DMS153 (cell line): ENCODE results near the gene PAMR1.

ENCODE experiments used
- DNase-seq: peaks from one replicate; lab custom pipeline; 2025; lab: John Stamatoyannopoulos, UW

Gene PAMR1

DNA sequence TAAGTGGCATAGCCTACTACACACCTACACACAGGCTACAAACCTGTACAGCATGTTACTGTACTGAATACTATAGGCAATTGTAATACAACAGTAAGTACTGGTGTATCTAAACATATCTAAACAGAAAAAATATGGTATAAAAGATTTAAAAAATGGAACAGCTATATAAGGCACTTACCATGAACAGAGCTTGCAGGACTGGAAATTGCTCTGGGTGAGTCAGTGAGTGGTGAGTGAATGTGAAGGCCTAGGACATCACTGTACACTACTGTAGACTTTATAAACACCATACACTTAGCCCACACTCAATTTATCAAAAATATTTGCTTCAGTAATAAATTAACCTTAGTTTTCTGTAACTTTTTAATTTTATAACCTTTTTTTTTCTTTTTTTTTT is 24.7 kb downstream of the PAMR1 start:
- no peak for DNase-seq

DNA sequence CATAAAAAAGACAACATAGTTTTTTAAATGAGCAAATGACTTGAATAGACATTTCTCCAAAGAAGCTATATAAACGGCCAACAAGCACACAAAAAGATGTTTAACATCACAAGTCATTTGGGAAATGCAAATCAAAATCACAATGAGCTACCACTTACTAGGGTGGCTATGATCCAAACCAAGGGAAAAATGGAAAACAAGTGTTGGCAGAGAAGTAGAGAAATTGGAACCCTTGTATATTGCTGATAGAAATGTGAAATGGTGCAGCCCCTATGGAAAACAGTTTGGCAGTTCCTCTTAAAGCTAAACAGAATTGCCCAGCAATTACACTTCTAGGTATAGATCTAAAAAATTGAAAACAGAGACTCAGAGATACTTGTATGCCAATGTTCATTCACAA is 29.0 kb downstream of the PAMR1 start:
- DNase-seq = no peak

DNA sequence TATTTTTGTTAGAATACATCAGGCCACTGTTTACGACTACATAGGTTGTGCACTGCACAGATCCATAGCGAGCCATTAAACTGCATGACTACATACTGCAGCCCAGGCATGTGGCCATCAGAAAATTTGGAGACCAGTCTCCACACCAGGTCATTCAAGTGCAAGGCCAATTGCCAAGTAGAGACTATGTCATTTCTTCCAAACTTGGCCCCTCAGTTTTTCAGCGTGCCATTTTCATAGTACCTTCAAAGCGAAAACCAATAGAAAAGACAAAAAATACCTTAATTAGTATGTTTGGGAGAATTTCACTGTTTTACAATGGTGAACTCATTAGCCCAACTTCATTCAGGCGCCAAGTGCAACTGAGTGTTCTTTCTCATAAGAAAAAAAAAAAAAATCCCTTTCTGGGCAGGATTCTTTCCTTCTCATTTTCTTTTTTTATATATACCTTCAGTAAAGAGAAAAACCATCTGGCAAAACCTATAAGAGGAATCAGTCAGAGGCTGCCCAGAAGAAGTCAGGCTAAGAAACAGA is 30.4 kb downstream of the PAMR1 start:
- no peak for DNase-seq

DNA sequence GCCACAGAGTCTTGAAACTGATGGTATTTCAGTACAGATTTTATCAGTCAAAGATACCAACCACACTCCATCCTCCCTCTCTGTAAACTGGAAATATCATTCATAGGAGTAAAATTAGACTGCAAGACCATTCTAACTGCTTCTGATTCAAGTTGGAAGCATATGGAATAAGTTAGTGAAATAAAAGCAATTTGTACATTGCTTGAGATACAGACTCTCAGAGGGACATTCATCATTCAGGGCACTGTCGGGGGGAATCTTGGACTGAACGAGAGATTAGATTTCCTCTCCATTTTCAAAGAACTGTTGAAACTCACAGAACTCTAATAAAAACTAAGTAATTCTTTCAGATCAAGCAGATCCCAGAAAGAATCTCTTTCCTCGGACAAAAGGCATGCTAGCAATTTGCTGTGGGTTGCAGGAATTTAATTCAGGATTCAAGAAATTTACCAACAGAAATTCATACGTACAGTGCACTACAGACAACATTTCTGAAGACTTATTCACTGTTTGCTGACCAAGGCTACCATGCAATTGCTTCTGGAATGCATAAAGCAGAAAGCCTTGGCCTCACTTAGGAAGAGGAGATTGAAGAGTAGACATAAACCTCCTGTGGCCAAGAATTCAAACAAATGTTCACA is 34.1 kb downstream of the PAMR1 start:
- DNase-seq = no peak

DNA sequence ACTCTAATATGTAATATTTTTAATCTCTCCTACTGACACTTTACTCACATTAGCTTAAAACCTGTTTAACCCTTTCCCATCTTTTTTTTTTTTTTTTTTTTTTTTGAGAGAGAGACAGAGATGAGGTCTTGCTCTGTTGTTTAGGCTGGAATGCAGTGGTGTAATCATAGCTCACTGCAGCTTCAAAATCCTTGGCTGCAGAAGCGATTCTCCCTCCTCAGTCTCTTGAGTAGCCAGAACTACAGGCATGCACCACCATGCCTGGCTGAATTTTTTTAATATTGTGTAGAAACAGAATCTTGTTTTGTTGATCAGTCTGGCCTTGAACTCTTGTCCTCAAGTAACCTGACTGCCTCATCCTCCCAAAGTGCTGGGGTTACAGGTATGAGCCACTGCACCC is 37.3 kb downstream of the PAMR1 start:
- no peak for DNase-seq

DNA sequence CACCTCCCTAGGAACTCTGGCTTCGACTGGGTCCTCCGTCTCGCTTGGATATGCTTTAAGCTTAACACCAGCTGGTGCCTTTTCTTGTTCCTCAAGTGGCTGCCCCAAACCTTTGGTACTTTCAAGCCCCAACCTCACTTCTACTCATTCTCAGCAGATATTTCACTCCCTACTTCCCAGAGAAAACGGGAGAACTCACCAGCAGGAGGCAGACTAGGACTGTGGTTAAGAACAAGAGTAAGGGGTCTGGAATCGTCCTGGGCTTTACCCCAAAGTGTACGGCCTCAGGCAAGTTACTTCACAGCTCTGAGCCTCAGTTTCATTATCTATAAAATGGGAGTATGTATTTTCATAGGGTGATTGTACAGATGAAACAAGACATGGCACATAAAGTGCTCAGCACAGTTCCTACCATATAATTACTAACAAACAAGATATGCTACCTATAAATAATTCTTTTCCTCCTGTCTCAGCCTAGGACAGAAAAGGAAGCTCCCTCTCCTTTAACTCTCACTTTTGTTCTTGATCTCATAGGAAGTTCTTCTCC is 37.8 kb downstream of the PAMR1 start:
- DNase-seq = no peak

DNA sequence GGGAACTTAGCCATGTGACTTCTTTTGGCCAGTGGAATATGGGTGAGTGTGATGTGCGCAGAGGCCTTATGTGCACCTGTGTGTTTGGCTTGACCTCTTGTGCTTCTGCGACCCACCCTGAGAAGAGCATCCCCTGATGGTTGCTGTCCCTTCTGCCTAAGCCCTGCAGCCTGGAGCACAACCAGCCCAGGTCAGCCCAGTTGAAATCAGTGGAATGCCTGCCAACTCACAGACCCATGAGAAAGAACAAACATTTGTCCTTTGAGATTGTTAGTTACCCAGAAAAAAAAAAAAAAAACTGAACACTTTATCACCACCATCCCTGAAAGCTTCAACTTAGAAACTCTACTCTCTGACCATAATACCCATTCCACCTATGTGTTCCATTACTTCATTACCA is 38.5 kb downstream of the PAMR1 start:
- no peak for DNase-seq

DNA sequence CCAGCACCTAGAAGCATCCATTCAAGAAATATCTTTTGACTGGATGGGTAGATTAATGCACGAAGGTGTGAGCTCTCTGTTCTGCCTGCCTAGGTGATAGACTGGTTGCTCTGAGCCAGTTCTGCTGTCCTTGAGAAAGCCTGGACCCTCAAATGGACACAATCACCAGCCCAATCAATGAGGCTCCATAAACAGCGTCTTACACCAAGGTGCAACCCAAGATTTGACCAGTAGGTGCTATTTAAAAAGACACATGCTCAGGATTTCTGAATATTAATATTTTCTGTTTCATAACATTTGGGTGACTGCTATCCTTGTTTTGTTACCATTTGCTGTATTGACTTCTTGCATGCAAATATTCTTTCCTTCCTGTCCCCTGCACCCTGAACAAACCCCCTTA is 39.0 kb downstream of the PAMR1 start:
- no peak for DNase-seq

DNA sequence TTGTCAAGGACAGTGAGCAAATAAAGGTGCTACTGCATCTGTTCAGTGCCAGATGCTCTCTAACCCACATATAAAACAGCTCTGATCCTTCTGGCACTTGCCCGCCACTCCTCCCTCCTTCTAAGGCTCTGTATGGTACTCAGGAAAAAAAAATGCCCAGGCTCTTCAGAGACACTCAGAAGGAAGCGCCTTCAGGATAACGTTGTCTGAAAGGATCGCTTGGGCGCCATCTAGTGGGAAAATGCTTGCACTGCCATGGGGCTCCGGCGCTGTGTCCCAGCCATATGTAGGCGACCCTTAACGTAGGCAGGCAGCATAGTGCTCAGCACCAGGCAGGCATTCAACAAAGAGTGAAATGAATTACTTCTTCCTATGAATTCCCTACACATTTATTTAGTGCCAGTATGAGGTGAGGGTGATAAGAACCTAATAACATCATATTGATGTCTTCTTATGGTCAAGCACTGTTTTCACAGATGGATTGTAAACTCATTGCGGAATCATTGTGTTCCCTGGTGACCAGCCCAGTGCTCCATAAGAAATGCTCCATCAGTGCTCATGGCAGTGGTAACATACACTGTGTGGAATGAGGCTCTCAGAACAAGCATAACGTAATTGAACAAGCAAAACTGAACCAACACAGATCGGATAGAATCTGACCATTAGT is 39.6 kb downstream of the PAMR1 start:
- DNase-seq = peak; percentile 67

DNA sequence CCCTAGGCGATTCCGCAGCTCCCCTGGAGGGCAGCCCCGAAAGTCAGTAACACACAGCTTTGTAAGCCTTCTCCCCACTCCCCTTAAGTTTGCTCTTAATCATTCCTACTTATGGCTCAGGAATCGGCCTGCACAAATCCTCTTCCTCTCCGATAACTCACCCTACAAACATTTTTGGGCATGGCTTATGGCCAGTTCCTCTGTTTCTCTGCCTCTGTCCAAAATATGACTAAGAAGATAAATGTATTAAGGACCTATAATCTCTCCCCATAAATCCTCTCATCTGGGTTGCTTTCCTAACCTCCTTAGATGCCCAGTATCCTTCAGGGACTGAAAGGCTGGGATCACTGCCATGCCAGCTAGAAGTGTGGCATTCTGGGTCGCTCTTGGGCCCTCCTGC is 41.0 kb downstream of the PAMR1 start:
- no peak for DNase-seq

DNA sequence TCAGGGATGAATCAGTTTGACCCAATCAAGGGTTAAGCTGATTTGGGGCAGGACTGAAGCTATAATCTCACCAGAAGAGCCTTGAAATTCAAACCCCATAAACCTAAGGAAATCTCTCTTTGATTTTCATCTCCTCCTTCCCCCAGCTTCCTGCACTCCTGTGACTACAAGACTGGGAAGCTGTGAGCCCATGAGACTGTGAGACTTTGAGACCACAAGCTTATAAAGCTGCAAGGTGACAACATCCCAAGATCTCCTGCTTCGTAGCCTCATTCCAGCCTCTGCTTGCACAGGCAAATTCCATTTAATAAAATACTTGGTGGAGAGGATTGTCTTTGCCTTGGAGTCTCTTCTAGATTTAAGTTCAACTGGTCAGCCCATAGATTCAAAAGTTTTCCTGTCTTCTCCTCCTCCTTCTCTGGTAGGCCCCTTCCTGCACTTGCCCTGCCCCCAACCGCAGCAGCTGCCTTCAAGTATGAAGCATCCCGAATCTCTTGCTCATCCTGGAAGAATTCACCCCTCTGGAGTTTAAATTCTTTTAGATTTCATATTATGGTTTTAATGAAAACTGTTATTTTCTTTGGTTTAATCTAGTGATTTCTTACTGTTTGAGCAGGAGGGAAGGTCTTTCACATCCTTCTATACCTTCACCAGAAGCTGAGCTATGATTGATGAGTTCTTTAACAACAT is 42.1 kb downstream of the PAMR1 start:
- DNase-seq = no peak

DNA sequence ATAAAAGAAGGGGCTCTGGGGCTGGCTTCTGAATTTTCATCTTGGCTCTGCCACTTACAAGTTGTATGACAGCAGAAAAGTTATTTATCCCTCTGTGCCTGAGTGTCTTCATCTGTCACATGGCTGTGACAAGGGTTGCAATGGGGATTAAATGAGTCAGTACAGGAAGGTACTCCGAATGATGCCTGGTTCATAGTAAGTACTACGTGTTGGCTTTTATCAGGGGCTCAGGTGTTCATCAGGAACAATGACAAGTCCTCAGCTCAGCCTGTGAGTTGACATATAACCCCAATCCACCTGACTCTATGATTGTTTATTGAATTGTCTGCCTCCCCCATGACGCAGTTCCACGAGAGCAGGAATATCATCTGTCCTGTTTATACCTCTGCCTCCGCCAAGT is 45.7 kb downstream of the PAMR1 start:
- no peak for DNase-seq

DNA sequence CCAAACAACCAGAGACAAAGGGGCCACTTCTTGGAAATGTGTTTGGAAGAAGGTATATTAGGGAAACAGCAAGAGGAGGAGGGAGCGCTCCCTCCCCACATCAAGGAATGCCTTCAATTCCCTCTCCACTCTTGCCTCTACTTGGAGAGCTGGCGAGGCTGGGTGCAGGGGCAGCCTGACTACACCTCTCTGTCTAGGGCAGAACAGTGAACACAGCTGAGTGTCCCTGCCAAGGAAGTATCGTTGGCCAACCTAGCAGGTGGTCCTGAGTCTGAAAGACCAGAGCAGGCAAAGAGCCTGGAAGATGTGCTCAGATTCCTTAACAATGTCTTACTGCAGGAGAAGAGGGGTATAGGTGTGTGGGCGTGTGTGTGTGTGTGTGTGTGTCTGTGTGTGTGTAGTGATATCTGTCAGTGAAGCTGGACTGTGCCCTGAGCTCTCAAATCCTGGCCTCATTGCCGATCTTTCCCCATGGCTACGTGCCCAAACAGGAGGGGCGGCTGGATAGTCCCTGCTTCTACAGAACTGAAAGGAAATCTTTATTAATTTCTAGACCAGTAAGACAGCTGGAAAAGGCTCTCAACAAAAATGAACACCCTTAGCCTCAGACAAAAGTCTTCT is 46.8 kb downstream of the PAMR1 start:
- DNase-seq = no peak

DNA sequence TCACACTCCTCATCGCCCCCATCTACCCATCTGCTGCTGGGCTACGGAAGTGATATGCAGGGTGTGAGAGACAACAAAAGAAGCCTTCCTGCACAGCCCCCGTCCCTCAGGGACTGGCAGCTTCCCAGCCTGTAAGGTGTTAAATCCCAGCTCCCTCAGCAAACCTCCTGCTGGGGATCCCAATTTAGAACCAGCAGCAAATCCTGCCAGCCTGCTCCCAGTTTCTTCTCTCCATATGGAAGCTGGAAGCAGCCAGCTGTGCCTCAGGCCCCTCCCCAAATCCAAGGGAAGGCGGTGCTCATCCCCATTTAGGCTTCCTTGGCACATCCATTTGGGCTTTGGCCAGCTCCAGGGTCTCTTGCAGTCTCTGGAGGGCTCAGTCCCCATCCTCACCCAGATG is 47.5 kb downstream of the PAMR1 start:
- no peak for DNase-seq

DNA sequence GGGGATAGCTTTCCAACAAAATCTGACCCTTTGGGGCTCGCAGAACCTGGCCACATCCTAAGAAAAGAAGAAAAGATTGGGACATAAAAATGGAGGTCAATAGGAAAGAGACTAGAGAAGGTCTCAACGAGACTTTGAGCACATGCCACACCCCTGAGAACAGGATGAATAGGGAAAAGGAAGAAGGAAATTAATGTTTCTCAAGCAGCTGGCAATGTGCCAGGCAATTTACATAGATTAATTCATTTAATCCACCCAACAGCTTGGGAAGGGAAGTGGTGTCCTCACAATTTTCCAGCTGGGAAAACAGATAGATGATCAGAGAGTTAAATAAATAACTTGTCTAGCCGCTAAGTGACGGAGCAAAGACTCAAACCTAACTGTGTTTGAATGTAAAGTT is 50.7 kb downstream of the PAMR1 start:
- no peak for DNase-seq

DNA sequence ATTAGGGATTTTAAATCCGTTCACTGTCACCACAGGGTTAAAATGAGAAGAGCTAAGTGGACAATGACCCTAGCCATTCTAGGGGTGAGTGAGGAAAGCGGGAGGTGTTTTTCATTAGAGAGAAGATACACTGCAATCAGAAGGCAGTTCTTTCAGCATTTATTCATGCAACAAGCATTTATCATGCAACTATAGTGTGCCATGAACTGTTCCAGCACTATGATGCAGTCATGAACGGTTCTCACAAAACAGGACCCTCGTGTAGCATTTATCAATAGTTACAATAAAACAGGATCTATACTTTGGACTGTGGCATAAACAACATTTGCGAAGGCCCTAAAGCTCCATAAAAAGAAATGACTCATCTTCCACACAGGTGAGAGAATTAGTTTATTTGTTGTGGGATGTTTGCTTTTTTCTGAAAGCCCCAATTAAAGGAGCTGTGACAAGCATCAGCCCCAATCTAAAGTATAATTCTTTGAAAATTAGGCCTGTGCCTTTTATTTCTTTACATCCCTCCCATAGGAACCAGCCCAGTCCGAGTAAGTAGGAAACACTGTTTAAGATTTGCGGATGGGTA is 51.5 kb downstream of the PAMR1 start:
- no peak for DNase-seq

DNA sequence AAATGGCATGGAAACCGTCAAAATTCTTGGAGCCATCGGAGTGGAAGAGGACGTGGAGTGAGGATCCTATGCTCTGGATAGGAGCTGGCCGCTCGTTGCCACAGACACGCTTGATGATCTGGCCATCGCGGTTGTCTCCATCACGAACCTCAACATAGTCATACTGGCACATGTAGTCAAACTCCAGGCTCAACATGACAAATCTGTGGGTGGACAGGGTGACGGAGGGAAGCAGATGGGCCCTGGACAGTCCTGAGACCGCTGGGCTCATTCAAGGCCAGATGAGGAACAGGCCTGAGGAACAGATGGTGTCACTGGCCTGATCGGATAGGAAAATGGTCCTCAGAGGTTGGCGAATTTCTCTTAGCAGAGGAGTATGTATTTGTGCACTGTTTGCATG is 54.8 kb downstream of the PAMR1 start:
- no peak for DNase-seq

DNA sequence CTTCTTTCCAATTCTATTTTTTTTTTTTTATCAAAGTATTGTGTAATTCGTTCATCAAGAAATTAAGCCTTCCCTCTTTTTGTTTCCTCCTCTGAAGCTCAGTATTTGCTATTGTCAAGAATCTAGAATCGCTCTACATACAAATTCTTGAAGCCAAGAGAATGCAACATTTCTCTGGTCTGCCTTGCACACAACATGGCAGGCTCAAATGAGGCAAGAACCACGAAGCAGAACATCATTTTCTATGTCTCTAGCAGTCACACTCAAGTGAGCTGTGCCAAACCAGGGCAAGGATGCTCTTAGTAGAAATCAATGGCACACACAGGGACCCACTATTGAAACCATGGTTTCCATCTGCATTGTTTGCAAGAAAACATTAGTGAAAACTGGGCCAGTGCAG is 59.4 kb downstream of the PAMR1 start:
- no peak for DNase-seq

DNA sequence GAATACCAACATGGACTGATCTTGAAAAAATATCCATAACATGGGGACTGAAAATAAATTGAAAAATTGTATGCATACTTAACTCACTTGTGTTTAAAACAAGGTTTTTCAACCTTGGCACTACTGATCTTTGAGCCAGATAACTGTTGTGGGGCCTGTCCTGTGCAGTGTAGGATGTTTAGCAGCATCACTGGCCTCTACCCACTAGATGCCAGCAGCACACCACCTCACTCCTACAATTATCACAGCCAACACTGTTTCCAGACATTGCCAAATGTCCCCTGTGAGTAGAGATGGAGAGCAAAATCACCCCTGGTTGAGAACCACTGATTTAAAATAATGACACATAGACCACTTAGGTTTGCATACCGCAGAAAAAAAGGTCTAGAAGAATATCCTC is 61.1 kb downstream of the PAMR1 start:
- DNase-seq = peak; percentile 5

DNA sequence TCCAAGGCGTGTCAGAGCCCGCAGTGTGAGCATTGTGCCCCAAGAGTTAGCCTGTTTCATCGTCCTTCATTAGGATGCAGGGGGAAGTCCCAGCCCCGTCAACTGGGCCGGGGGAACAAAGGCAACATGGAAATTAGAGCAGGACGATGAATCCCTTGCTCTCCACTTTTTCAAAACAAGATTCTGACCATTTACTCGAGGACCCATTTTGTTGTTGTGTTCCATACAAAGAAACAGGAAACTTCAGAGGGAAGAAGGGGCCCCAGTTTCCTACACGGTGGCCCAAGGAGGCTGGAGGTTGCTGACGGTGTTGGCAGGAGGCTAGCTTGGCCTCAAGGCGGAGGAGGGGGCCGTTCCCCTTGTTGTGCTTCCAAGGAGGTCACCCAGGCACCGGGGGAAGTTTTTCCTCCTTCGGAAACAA is 62.1 kb downstream of the PAMR1 start:
- DNase-seq = no peak

DNA sequence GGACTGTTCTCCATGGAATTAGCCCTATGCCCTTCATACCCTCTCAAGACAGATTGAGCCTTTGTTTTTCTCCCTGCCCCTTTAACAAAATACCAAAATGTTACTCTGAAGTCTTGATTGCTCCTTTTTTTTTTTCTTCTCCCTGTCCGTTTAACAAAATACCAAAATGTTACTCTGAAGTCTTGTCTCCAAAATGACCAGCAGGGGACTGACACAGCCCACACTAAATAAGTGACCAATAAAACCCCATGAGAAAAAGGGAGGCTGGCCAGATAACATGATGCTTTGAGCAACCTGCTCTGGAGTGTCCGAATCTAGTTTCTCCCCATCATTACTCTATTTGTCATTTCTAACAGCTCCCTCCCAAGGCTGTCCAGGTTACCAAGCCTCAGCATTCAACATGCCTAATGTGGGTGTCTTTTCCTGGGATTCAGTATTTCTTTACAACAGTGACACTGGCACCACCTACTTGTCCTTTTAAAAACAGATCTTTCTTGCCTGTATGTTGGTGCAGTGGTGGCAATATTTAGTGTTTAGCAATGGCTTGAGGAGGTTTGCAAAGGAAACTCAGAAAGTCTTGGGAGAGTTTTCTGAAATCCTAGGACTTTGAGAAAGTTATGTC is 63.4 kb downstream of the PAMR1 start:
- DNase-seq = no peak

DNA sequence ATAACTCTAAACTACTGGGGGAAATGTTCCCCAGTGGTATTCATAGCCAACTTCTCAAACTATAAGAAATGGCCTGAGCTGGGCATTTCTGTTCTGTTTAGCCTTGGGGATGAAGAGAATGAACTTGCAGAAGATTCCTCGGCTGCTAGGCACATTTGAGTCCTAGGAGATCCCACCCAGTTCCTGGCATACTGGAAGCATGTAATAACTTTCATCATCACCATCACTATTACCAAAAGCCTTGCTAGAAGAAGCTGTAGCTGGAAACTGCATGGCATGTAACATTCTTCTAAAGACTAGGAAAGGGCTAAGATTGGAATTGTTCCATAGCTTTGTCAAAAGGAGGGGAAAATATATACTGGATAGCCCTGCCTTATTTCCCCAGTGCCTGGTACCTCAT is 65.9 kb downstream of the PAMR1 start:
- no peak for DNase-seq
